ENCODE data around the gene SPRED2.
A peak's percentile ranks its signal among the peaks of the same experiment; 100 is the strongest.

Gene SPRED2

GRCh38 chr2:65443509-65444186, 11.2 kb upstream of the SPRED2 start:
- H3K27ac ChIP-seq = no peak overlapping the region
- no peak for DNase-seq (ENCODE audit: low read depth, low spot score)

DNA sequence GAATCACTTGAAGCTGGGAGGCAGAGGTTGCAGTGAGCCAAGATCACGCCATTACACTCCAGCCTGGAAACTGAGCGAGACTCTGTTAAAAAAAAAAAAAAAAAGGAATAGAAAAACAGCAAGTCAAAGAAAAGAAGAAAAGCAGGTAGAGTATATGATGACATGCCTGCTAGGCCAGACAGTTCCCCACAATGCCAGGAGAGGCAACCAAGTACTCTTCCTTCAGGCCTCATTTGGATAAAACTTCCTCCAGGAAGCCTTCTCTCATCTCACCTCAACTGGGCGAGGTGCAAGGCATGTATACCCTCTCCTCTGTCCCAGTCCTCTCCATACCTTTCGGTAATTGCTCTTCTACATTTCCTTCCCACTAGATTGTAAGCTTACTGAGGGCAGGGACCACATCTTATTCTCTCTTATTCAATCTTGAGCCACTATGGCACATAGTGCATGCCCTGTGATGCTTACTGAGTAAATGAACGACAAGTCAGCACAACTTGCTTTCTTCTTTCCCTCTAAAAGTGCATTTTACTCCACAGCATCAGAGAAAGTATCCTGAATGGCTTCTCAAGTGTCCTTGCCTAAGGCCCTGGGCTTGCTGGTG, 10.1 kb upstream of the SPRED2 start:
- no peak for DNase-seq (ENCODE audit: low read depth, low spot score)
- no peak overlapping the region for H3K27ac ChIP-seq

- no peak overlapping the region for H3K27ac ChIP-seq
- no peak for DNase-seq (ENCODE audit: low read depth, low spot score)
Measured at GRCh38 chr2:65438137-65438899, 5.9 kb upstream of the SPRED2 start.

DNA sequence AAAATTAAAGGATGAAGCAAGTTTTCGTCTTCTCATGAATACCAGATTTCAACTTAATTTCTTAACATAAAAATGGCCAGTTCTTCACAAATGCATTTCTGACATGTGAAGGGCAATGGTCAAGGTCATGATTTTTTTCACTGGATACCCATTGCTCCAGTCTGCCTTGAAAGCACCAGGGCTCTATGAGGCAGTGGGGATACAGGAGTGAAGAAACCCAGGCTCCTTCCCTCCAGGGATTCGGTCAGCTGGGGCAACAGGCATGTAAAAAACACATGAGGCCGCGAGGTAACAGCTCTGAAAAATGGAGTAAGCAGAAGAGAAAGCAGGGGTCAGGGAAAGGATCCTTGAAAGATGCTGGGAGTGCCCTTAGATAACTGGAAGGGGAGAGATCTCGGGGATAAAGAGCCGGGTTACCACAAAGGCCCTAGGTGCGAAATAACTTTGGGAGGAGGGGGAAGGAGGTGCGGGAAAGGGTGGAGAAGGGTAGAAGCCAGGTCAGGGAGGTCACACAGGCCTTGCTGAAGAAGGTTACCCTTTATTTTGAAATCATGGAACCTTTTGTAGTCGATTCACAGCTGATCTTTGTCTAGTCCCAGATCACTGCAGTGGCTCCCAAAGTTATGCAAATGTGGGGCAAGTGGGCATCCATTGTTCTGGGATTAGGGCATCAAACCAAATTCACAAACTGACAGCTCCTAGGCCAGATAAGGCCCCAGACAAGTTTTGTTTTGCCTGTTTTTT, 5.2 kb upstream of the SPRED2 start:
- H3K27ac ChIP-seq = peak overlapping the region; percentile 98

DNA sequence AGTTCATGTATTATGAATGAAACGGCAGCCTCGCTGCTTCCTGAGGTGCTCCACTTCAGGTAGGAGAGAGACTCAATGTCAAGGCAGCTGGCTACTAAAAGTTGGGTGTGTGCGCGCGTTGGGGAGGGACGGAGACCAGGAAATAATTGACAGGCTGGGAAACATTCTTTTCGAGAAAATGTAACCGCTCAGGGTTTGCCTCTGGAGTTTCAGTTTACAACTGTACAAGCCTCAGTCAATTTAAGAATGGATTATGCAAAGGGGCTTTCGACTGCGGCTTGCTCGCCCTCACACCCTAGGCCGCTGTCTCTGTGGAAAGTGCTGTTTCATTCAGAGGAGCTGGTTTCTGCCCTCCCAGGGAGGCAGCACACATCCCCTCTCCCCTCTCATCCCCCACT, 4.4 kb upstream of the SPRED2 start:
- no peak for DNase-seq (ENCODE audit: low read depth, low spot score)
- peak overlapping the region; percentile 98 for H3K27ac ChIP-seq

More for the DNA sequence above, 5.2 kb upstream of the SPRED2 start:
- DNase-seq (ENCODE audit: low read depth, low spot score) = no peak

GRCh38 chr2:65436169-65436823, 3.9 kb upstream of the SPRED2 start:
- peak; percentile 60 for DNase-seq (ENCODE audit: low read depth, low spot score)
- peak overlapping the region; percentile 98 for H3K27ac ChIP-seq

GRCh38 chr2:65435625-65436168, 3.3 kb upstream of the SPRED2 start:
- no peak for DNase-seq (ENCODE audit: low read depth, low spot score)
- H3K27ac ChIP-seq = peak overlapping the region; percentile 98

GRCh38 chr2:65434592-65435241, 2.3 kb upstream of the SPRED2 start:
- no peak overlapping the region for H3K27ac ChIP-seq
- no peak for DNase-seq (ENCODE audit: low read depth, low spot score)

DNA sequence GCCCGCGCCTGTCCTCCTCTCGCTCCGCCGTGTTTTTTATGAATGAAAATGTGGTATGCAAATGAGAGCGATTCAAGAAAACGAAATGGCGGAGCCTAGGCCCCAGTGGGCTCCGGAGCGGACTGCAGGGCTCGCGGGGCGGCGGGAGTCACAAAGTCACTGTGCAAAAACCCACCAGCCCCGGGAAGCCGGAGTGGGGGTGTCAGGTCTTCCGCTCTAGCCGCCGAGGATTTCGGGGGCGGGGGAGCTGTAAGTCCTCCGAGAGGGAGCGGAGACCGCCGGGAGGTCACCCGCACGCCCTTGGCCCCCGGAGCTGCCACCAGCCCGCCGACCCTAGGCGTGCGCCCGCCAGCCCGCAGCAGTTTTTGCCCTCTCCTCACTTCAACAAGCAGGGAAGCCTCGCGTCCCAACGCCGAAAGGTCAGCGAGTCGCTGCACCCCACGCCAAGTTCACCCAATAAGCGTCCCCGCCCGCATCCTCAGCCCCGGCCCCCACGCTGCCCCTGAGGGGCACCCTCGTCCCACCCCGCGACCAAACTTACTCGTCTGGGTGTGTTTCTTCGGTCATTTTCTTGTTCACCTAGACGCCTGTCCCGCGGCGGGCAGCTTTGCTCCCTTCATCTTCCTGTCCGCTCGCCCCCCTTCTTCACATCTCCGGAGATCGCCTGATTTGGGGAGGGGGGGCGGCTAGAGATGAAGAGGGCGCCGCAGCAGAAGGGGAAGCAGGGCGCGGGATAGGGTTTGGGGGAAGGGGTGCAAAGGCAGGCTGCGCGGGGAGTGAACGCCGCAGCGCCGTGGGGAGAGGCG, 775 bp downstream of the SPRED2 start:
- DNase-seq (ENCODE audit: low read depth, low spot score) = no peak
- H3K27ac ChIP-seq = peak overlapping the region; percentile 80

- no peak for DNase-seq (ENCODE audit: low read depth, low spot score)
- peak overlapping the region; percentile 80 for H3K27ac ChIP-seq
Measured at GRCh38 chr2:65430603-65431420, 1.6 kb downstream of the SPRED2 start.

- DNase-seq (ENCODE audit: low read depth, low spot score) = no peak
- H3K27ac ChIP-seq = peak overlapping the region; percentile 80
Measured at GRCh38 chr2:65429786-65430602, 2.4 kb downstream of the SPRED2 start.

GRCh38 chr2:65427532-65427931, 4.9 kb downstream of the SPRED2 start:
- no peak overlapping the region for H3K27ac ChIP-seq
- no peak for DNase-seq (ENCODE audit: low read depth, low spot score)

GRCh38 chr2:65425276-65425675, 7.1 kb downstream of the SPRED2 start:
- no peak overlapping the region for H3K27ac ChIP-seq
- no peak for DNase-seq (ENCODE audit: low read depth, low spot score)

GRCh38 chr2:65424391-65424790, 8.0 kb downstream of the SPRED2 start:
- no peak overlapping the region for H3K27ac ChIP-seq
- DNase-seq (ENCODE audit: low read depth, low spot score) = no peak

GRCh38 chr2:65421432-65421748, 11.0 kb downstream of the SPRED2 start:
- no peak for DNase-seq (ENCODE audit: low read depth, low spot score)
- H3K27ac ChIP-seq = peak overlapping the region; percentile 74

GRCh38 chr2:65420712-65421431, 11.5 kb downstream of the SPRED2 start:
- DNase-seq (ENCODE audit: low read depth, low spot score) = no peak
- peak overlapping the region; percentile 74 for H3K27ac ChIP-seq
